ENCODE data around the gene CMYA5. TPM values are rescaled to one million over a fixed set of nuclear protein-coding genes. Genes with fewer than 3 reads are reported as not detected.
"Not testable (repeated sequence)": the region's sequence is repeated elsewhere in the genome, so short reads cannot be mapped to it uniquely, and the experiment has no call there.

Gene CMYA5
- polyA plus RNA-seq, 1 donor = 230 TPM

DNA sequence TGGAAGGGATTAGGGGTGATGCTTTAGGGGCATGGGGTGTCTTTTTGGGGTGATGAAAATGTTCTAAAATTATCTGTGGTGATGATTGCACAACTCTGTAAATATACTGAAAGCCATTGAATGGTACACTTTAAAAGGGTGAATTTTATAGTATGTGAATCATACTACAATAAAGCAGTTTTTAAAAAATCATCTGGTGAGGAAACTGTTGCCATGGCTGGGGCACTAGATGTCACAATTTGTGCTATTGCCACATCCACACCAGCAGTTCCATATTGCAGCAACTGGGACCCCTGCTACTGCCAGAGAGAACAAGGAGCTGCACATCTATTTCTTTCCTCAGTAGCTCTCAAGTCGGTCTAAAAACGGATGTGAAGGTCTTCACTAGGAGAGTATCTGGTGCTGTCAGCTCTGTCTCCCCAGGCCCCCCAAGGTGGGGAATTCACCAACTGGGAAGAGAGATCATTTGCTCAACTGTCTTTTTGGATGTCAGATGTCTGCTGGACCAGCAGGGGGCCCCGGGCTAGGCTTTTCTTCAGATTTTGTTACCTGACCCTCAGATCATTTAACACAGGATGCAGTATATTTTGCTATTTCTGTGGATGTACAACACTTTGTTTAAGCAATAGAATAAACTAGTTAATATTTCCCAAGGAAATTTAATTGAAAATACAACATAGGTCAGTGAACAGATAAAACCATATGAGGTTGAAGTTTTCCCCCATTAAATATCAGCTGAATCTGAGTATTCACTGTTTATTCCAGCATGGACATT lies 13.2 kb downstream of the CMYA5 start:
- no peak for DNase-seq (ENCODE audit: low read depth)

DNA sequence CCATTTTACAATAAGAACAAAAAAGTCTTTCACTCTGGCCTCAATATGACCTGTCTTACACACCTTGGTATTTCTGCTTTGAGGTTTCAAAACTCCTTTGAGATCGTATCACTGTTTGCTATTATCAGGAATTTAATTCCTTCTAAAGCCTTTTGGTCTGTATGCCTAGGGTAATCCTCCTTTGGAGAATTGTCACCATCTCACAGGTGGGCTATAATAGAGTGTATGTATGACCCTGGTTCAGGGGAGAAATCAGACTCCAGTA lies 13.7 kb downstream of the CMYA5 start:
- no peak for DNase-seq (ENCODE audit: low read depth)

DNA sequence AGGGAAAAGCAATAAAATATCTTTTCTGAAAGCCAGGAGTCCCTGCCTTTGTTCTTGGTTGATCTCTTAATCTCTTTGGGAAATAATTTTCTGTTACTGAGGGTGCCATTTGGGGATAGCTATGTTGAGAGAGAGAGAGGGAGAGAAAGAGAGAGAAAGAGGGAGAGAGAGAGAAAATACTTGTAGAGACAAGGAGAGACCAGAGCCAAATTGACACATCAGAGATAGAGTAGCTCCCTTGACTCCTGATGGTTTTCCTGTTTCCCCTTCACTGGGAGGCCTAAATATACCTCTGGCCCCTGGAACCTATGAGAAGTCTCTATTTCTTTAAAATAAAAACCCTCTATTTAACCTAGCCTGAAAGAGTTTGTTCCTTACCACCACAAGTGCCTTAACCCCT lies 14.9 kb downstream of the CMYA5 start:
- no peak for DNase-seq (ENCODE audit: low read depth)

DNA sequence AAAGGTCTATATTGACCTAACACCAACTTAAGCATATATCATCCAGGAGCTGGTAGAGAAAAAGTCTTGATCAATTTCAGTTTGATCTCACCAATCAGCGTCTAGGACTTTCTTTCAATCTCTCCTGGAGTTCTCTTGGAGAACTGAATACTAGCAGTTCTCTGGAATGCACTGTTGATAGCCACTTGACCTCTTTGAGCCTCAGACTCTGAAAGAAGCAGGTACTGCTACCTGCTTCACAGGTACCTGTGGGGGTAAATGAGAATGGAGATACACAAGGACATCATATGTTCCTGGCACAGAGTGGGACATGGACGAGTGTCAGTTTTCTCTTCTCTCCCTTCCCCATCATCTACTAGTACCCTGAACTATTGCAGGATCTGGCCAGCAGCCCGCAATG lies 16.0 kb downstream of the CMYA5 start:
- DNase-seq (ENCODE audit: low read depth) = no peak

DNA sequence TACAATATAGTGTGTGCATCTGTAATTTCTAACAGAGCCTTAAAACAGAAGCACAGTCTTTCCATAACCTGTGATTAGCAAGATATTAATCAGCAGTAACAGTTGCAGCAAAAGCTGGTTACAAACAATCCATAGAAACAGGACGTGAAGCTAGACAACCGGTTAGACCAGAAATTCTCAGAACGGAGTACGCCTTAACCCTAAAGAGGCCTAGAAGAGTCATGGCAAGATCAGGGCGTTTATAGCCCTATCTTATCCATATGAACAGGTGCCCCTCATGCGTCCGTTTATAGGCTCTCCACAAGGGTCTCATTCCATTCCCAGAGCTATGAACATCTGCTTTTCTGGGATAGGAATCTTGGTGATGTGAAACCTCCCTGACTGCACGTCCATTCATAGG lies 16.7 kb downstream of the CMYA5 start:
- not testable (repeated sequence) for DNase-seq (ENCODE audit: low read depth)

DNA sequence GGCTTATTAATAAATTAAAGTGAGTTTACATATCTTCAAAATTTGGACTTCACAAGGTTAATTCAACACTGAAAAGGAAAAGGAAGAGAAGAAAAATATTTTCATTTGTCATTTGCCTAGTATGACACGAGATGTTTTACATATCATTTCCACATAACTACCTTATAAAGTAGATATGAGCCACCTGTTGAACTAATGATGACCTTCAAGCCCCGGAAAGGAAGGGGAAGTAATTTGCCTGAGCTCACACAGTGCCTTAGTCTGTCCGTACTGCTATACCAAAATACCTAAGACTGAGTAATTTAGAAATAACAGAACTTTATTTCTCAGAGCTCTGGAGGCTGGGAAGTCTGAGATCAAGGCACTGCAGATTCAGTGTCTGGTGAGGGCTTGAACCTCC lies 17.9 kb downstream of the CMYA5 start:
- DNase-seq (ENCODE audit: low read depth) = no peak

DNA sequence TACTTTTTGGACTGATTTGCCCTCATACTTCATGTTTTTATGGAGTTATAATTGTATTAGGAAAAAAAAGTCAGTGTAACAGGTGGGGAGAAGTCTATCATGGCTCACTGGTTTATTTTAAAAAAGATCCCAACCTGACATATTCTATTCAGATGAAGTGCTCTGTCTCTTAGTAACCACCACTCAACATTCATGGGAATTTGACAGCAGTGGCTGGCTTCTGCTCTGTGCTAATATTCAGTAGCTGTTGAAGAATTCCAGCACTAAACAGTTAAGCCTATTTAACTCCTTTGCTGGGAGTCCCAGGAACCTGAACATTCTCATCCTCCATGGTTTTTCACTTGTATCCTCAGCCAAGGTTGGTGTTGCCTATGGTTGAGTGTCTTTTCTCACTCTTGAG lies 23.1 kb downstream of the CMYA5 start:
- DNase-seq (ENCODE audit: low read depth) = no peak

DNA sequence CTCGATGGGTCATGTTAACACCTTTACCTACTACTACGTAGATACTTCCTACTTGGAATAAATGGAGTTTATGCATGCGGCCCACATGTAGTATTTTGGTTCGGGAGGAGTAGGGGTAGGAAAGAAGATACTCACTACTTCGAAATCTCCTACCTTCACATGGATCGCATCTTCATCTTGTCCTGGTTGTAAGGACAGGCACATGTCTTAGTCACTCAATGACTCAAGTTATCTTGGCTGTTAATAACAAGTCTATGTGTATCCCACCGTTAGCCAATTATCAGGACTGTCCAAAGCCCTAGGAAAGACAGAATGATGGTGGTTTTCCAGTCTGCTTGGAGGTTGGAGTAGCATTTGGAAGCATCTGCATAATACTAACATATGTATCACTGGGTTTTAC lies 24.1 kb downstream of the CMYA5 start:
- no peak for DNase-seq (ENCODE audit: low read depth)

DNA sequence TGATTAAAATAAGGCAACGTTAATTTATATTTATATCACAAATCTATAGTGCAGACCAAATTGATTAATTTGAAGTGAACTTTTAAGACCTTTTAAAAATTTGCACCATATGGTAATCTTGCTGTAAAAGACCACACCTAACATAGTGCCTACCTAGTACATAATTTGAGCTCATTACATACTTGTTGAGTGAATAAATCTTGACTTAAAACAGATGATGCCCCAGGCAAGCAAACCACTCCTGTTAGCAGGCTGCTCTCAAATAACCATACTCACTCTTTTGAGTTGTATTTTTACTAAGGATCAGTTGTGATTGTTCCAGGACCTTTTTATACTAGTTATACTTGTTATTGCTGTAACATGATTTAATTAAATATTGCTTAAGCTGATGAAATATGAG lies 27.2 kb downstream of the CMYA5 start:
- DNase-seq (ENCODE audit: low read depth) = no peak

DNA sequence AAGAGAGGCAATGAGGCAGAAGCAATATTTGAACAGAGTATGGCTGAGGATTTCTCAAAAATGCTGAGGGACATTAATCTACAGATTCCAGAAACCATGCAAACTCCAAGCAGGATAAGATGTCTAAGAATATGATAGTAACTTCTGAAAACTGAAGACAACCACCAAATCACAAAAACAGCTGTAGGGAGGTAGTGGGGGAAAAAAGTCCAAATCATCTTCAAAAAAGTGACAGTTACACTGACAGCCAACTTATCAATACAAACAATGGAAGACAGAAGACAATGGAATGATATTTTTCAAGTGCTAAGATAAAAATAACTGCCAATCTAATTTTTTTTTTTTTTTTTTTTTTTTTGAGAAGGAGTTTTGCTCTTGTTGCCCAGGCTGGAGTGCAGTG lies 30.5 kb downstream of the CMYA5 start:
- no peak for DNase-seq (ENCODE audit: low read depth)

DNA sequence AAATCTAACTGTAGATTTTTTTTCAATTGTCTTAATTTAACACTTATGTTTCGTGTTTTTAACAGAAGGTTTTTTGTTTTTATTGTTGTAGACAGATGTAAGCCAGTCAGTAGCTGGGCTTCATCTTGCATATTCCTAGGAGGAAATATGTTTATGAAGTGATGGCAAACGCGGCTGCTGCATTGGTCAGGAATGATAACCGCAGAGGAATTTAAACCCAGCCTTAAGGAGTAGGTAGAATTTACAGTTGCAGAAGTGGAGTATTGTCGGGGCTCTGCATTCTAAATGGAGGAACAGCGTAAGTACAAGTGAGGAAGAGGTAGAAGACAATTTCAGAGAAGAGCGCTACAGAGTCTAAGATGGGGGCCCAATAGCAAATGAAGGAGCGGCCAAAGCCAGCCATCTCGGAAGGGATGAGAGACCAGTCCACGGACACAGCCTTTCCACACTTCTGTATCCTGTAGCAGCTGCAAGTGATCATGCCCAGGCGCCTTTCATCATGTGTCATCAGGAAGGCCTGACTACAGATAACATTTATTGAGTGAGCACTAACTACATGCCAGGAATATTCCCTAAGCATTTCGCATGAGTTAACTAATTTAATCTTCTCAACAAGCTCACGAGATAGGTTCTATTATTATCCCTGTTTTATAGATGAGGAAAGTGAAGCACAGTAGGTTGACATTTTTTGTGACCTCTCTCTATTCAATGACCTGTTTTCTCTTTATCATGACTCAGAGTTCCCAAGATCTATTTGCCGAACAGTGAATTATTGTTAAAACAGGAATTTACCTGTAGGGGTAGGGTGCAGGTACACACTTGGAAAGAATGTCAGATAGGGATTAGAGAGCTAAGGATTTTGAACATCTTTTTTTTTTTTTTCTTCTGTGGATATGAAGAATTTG lies 38.1 kb downstream of the CMYA5 start:
- no peak for DNase-seq (ENCODE audit: low read depth)

DNA sequence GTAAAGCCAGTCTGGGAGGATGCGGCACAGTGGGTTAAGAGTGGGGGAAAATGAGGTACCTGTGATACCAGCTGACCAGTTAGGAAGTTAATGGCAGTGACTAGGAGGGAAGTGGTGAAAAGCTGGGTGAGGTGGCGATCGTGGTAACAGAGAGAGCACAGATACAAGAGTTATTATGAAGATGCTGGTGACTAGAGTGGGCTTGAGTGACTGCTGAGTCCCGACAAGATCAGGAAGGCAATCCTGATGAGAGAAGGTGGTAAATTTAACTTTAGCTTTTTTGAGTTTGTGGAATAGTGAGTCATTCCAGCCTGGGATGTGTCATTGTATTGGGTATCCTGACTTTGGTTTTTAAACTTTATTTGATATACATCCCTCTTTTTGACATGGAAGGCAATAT lies 38.8 kb downstream of the CMYA5 start:
- no peak for DNase-seq (ENCODE audit: low read depth)

DNA sequence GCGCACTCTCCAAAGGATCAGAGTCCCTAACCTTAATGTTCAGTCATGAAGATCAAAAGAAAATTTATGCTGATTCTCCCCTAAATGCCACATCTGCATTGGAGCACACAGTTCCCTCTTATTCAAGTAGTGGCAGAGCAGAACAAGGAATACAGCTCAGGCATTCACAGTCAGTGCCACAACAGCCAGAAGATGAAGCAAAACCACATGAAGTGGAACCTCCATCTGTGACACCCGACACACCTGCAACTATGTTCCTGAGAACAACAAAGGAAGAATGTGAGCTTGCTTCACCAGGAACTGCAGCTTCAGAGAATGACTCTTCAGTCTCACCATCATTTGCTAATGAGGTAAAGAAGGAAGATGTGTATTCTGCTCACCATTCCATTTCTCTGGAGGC lies 40.0 kb downstream of the CMYA5 start:
- DNase-seq (ENCODE audit: low read depth) = no peak

DNA sequence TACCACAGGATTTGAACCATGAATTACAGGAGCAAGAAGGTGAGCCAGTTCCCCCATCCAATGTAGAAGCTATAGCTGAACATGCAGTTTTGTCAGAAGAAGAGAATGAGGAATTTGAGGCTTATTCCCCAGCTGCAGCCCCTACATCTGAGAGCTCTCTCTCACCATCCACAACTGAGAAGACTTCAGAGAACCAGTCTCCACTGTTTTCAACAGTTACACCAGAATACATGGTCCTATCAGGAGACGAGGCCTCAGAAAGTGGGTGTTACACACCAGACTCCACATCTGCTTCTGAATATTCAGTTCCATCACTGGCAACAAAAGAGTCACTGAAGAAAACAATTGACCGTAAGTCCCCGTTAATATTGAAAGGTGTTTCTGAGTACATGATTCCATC lies 40.9 kb downstream of the CMYA5 start:
- DNase-seq (ENCODE audit: low read depth) = no peak

DNA sequence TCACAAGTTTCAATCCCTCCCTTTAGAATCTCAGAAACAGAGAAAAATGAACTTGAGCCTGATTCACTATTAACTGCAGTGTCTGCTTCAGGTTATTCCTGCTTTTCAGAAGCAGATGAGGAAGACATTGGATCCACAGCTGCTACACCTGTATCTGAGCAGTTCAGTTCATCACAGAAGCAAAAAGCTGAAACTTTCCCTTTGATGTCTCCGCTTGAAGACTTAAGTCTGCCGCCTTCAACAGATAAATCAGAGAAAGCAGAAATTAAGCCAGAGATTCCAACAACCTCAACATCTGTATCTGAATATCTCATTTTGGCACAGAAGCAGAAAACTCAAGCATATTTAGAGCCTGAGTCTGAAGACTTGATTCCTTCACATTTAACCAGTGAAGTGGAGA lies 42.1 kb downstream of the CMYA5 start:
- DNase-seq (ENCODE audit: low read depth) = no peak

DNA sequence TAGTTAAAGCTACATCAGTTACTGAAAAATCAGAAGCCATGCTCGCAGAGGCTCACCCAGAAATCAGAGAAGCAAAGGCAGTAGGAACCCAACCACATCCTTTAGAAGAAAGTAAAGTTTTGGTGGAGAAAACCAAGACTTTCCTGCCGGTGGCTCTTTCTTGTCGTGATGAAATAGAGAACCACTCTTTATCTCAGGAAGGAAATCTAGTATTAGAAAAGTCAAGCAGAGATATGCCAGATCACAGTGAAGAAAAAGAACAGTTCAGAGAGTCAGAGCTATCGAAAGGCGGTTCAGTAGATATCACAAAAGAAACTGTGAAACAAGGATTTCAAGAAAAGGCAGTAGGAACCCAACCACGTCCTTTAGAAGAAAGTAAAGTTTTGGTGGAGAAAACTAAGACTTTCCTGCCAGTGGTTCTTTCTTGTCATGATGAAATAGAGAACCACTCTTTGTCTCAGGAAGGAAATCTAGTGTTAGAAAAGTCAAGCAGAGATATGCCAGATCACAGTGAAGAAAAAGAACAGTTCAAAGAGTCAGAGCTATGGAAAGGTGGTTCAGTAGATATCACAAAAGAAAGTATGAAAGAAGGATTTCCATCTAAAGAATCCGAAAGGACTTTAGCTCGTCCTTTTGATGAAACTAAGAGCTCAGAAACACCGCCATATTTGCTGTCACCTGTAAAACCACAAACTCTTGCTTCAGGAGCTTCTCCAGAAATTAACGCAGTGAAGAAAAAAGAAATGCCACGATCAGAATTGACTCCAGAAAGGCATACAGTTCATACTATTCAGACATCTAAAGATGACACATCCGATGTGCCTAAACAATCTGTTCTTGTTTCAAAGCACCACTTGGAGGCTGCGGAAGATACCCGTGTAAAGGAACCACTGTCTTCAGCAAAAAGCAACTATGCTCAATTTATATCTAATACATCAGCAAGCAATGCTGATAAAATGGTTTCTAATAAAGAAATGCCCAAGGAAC lies 47.2 kb downstream of the CMYA5 start:
- DNase-seq (ENCODE audit: low read depth) = no peak

DNA sequence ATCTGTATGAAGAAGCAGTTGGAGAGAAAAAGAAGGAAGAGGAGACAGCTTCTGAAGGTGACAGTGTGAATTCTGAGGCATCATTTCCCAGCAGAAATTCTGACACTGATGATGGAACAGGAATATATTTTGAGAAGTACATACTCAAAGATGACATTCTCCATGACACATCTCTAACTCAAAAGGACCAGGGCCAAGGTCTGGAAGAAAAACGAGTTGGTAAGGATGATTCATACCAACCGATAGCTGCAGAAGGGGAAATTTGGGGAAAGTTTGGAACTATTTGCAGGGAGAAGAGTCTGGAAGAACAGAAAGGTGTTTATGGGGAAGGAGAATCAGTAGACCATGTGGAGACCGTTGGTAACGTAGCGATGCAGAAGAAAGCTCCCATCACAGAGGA lies 48.7 kb downstream of the CMYA5 start:
- no peak for DNase-seq (ENCODE audit: low read depth)

DNA sequence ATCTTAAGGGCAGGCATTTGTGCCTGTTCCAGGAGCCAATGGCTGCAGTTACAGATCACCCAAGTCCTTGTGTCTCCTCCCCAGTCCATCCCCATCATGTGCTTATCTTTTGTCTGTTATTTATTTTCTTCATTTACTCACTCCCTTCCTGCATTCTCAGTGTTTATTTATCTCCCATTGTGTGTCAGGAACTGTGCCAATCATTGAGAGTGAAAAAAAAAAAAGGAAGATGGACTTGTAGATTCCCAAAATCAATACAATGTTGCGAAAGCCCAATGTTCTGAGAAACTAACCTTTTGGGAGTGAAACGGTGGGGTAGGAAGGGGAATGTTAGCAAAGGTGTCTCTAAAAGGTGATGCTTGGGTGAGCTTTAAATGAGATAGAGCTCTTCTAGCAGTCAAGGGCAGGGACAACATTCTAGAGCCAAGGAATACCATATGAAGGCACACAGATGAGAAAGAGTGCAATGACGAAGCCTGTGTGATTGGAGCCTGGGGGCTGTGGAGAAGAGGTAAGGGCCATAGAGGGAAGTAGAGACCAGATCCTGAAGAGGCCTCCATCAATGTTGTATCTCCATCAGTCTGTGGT lies 53.0 kb downstream of the CMYA5 start:
- DNase-seq (ENCODE audit: low read depth) = no peak

DNA sequence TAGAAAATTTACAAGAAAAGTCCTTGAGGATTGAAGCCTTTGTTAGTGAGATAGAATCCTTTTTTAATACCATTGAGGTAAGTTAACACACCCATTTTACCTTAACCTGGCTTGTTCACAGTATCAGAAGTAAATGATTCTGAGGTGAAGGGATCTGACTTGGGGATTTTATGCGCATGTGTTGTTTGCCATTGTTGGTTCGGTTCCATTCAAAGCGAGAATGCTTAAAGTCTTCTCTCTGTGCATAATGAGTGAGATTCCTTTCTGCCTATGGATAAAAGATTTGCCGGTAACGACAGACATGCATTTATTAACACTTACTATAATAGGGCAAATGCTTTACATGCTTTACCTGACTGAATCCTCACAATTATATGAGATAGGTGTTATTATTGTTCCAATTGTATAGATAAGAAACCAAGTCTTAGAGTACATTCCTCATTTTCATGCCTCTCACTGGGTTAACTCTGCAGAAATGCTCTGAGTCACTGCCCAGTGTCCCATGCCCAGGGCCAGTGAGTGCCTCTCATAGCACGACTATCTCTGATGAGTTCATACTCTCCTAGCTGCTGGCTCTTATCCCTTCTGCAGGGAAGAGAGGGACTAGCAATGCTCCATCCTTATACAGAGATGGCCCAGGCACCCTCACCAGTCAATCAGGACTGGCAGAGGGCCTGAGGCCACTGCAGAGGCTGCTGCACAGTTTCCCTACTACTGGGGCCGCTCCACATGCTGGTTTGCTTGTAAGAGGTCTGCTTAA lies 54.4 kb downstream of the CMYA5 start:
- DNase-seq (ENCODE audit: low read depth) = no peak

DNA sequence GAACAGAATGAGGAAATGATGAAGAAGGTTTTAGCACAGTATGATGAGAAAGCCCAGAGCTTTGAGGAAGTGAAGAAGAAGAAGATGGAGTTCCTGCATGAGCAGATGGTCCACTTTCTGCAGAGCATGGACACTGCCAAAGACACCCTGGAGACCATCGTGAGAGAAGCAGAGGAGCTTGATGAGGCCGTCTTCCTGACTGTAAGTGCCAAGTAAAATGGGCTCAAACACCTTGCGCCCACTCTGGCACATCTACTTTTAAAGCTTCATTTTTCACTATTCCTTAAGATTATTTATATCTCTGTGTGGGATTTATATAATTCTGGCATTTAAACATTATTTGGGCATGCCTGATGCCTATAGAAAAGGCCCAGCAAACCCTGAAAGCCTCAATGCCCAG lies 55.6 kb downstream of the CMYA5 start:
- DNase-seq (ENCODE audit: low read depth) = no peak

Measured in forelimb muscle (tissue), 1 donor.